ENCODE results near the gene ATF7.
A peak's percentile ranks its signal among the peaks of the same experiment; 100 is the strongest.
"Not testable (repeated sequence)": the region's sequence is repeated elsewhere in the genome, so short reads cannot be mapped to it uniquely, and the experiment has no call there.

ATF7 gene

DNA sequence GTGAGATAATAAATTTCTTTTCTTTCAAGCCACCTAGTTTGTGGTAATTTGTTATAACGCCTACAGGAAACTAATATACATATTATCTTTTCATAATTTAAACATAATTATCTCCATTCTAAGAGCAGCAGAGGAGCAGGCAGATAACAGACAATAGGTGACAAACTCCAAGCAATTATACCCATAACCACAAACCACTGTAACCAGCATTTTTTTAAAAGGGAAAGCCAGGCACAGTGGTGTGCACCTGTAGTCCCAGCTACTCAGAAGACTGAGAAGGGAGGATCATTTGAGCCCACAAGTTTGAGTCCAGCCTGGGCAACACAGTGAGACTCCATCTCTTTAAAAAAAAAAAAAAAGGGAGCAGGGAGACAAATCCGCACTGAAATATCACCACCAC, 54.9 kb downstream of the ATF7 start:
- no peak overlapping the region for H3K4me3 ChIP-seq (ENCODE audit: low read length)
- DNase-seq (ENCODE audit: low read depth): no peak
- no peak for TF ChIP-seq CTCF (IDR thresholded peaks at IDR 0.05; ENCODE audit: insufficient read depth, low read depth, low read length, missing control alignments)

GRCh38 chr12:53568809-53569557, 57.2 kb downstream of the ATF7 start:
- no peak overlapping the region for H3K4me3 ChIP-seq (ENCODE audit: low read length)
- peak; percentile 55 for DNase-seq (ENCODE audit: low read depth)
- no peak for TF ChIP-seq CTCF (IDR thresholded peaks at IDR 0.05; ENCODE audit: insufficient read depth, low read depth, low read length, missing control alignments)

DNA sequence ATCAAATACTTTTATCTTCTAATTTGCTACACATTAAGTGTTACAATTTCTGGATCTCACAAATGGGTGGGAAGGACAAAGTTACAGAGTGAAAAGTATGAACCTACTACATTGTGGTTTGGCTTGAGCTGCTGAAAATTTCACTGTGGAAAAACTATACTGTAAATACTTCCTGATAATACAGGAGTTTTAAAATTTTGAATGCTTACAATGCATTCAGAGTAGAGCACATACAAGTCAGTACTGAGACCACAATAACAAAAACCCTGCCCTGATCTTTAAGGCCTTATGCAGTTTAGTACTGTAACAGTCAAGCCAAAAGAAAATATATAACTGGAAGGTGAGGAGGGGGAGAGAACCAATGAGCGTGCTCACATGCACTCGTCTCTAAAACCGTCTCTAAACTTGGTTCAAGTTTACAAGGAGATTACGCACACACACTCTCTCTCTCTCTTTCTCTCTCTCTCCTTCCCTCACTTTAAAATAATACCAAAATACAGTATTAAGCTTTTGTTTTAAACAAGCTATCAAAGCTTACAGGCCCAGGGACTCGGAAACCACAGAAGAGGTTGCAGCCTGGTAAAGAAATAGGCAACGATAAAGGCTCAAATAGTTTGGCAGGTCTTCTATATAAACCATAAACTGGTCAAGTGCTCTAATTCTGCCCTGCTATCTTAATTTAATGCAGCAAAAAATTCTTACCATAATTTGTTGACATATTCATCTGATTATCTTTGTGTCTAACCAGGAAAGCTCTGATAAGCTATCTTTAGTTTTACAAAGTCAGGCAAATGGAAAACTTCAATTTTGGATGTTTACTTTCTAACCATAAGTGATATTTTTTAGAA, 58.0 kb downstream of the ATF7 start:
- TF ChIP-seq CTCF (IDR thresholded peaks at IDR 0.05; ENCODE audit: insufficient read depth, low read depth, low read length, missing control alignments): no peak
- H3K4me3 ChIP-seq (ENCODE audit: low read length): no peak overlapping the region
- DNase-seq (ENCODE audit: low read depth): no peak

DNA sequence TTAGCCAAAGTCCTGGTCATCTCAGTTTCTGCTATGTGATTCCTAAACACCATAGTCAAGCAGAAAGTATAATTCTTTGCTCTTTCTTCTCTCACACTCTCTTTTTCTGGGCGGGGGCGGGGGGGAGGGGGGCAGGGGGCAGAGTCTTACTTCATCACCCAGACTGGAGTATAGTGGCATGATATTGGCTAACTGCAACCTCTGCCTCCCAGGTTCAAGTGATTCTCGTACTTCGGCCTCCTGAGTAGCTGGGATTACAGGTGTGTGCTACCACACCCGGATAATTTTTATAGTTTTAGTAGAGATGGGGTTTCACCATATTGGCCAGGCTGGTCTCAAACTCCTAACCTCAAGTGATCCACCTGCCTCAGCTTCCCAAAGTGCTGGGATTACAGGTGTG, 60.8 kb downstream of the ATF7 start:
- not testable (repeated sequence) for DNase-seq (ENCODE audit: low read depth); H3K4me3 ChIP-seq (ENCODE audit: low read length)

DNA sequence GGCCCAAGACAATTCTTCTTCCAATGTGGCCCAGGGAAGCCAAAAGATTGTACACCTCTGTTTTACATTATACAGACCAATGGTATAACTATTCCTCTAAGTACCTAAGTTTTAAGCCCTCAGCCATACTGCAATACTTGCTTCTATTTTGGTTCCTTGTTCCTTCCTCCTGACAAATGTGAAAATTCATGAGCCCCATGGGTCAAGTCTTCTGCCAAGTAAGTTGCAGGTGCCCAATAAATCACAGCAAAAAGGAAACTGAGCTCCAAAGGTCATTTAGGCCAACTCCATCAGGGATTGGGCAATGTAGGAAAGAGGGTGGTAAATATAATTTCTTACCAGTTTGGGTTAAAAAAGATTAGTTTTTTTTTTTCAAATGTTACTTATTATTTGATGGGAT, 61.2 kb downstream of the ATF7 start:
- H3K4me3 ChIP-seq (ENCODE audit: low read length): no peak overlapping the region
- no peak for TF ChIP-seq CTCF (IDR thresholded peaks at IDR 0.05; ENCODE audit: insufficient read depth, low read depth, low read length, missing control alignments)
- no peak for DNase-seq (ENCODE audit: low read depth)

- no peak for DNase-seq (ENCODE audit: low read depth)
- no peak for TF ChIP-seq CTCF (IDR thresholded peaks at IDR 0.05; ENCODE audit: insufficient read depth, low read depth, low read length, missing control alignments)
Measured at GRCh38 chr12:53564278-53564677, 61.9 kb downstream of the ATF7 start.

GRCh38 chr12:53563452-53564028, 62.6 kb downstream of the ATF7 start:
- no peak overlapping the region for H3K4me3 ChIP-seq (ENCODE audit: low read length)
- no peak for DNase-seq (ENCODE audit: low read depth)
- no peak for TF ChIP-seq CTCF (IDR thresholded peaks at IDR 0.05; ENCODE audit: insufficient read depth, low read depth, low read length, missing control alignments)

More at GRCh38 chr12:53564278-53564677, 61.9 kb downstream of the ATF7 start:
- no peak overlapping the region for H3K4me3 ChIP-seq (ENCODE audit: low read length)
